Measurements from ENCODE around the gene ELK4.

ELK4 gene

DNA sequence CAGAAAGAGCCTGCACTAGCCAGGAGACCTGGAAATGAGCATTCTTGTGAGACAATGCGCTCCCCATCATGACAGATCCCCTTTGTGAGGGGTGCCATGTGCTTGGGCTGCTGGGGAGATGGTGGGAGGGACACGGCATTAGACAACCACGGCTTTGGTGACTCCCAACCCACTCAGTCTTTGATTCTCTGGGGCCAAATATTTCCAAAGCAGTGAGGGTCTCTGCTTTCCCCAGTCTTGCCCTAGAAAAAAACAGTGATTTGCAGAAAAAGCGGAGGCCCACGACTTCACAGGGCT is 38.3 kb upstream of the ELK4 start:
- TF ChIP-seq, protein P1, sequence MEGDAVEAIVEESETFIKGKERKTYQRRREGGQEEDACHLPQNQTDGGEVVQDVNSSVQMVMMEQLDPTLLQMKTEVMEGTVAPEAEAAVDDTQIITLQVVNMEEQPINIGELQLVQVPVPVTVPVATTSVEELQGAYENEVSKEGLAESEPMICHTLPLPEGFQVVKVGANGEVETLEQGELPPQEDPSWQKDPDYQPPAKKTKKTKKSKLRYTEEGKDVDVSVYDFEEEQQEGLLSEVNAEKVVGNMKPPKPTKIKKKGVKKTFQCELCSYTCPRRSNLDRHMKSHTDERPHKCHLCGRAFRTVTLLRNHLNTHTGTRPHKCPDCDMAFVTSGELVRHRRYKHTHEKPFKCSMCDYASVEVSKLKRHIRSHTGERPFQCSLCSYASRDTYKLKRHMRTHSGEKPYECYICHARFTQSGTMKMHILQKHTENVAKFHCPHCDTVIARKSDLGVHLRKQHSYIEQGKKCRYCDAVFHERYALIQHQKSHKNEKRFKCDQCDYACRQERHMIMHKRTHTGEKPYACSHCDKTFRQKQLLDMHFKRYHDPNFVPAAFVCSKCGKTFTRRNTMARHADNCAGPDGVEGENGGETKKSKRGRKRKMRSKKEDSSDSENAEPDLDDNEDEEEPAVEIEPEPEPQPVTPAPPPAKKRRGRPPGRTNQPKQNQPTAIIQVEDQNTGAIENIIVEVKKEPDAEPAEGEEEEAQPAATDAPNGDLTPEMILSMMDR (IDR thresholded peaks at IDR 0.05; ENCODE audit: low read depth, low read length, missing control alignments): no peak
- no peak for DNase-seq (ENCODE audit: low read depth)
- H3K4me3 ChIP-seq (ENCODE audit: low read depth, low read length): no peak overlapping the region
- in situ Hi-C loops (cut with HindIII; ENCODE audit: low sequenced_read_pairs): no loop called here

DNA sequence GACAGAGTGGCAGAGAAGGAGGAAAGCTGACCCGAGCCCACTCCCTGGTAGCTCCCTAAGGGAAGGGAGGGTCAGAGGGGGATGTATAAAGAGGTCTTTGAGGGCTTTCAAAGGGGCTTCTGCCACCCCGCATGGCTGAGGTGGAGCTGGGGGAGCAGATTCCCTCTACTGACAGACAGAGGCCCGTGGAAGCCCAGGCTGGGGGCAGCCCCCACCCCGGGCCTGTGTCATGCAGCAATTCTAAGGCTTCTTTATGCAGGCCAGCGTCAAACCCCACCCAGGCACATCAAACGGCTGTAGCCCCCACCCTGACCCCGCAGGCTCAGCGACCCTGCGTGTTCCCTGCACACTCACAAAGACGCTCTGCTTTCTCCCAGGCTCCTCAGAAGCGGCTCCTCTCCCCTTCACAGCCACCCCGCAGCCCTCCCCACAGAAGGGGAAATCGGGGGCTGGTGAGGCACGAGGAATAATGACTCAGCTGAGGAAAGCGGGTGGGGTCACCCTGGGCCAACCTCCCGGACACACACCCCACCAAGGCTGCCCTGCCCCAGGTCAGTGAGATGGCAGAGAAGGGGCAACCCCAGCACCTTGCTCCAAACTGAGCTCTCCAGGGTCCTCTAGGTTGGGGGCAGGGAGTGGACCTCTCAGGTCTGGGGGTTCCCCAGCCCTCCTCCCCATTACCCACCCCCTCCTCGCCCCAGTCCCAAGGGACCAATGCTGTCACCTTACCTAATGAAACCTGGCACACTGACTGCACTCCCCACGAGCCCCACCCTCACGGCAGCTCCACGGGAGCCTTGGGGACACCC is 37.7 kb upstream of the ELK4 start:
- in situ Hi-C loops (cut with HindIII; ENCODE audit: low sequenced_read_pairs): no loop called here
- no peak for DNase-seq (ENCODE audit: low read depth)
- TF ChIP-seq, protein P1 (IDR thresholded peaks at IDR 0.05; ENCODE audit: low read depth, low read length, missing control alignments): no peak
- no peak overlapping the region for H3K4me3 ChIP-seq (ENCODE audit: low read depth, low read length)

GRCh38 chr1:205668951-205669340 is 37.1 kb upstream of the ELK4 start:
- TF ChIP-seq, protein P1 (IDR thresholded peaks at IDR 0.05; ENCODE audit: low read depth, low read length, missing control alignments): peak; percentile 3
- H3K4me3 ChIP-seq (ENCODE audit: low read depth, low read length): no peak overlapping the region
- in situ Hi-C loops (cut with HindIII; ENCODE audit: low sequenced_read_pairs): no loop called here
- DNase-seq (ENCODE audit: low read depth): no peak

GRCh38 chr1:205667909-205668643 is 36.3 kb upstream of the ELK4 start:
- in situ Hi-C loops (cut with HindIII; ENCODE audit: low sequenced_read_pairs): no loop called here
- TF ChIP-seq, protein P1 (IDR thresholded peaks at IDR 0.05; ENCODE audit: low read depth, low read length, missing control alignments): no peak
- H3K4me3 ChIP-seq (ENCODE audit: low read depth, low read length): no peak overlapping the region
- no peak for DNase-seq (ENCODE audit: low read depth)

DNA sequence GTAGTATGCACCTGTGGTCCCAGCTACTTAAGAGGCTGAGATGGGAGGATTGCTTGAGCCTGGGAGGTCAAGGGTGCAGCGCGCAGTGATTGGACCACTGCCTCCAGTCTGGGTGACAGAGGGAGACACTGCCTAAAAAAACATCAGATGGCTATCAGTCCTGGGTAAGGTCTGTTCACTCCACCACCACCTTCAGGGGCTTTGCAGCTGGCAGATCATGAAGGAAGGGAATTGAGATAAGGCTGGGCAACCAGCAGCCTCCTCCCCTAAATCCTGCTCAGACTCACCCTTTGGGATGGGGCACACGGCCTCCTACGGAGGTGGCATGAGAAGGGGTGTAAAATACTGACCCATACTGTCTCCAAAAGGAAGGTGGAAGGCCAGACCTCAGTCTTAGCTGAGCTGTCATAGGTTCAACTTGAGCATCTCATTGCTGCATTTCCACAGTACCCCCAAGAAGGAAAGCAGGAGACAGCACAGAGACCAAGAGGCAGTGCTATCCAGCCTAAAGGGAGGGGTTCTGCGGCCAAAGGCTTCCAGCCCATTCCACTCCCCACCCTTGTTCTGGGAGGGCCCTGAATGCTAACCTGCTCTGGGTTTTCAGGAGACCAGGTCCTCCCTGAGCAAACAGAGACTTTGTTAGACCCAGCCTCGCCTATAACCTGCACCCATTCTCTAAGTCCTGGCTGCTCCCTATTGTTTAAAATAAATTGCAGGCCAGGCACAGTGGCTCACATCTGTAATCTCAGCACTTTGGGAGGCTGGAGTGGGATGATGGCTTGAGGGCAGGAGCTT is 34.8 kb upstream of the ELK4 start:
- no peak for DNase-seq (ENCODE audit: low read depth)
- no peak overlapping the region for H3K4me3 ChIP-seq (ENCODE audit: low read depth, low read length)
- TF ChIP-seq, protein P1 (IDR thresholded peaks at IDR 0.05; ENCODE audit: low read depth, low read length, missing control alignments): no peak
- in situ Hi-C loops (cut with HindIII; ENCODE audit: low sequenced_read_pairs): no loop called here

DNA sequence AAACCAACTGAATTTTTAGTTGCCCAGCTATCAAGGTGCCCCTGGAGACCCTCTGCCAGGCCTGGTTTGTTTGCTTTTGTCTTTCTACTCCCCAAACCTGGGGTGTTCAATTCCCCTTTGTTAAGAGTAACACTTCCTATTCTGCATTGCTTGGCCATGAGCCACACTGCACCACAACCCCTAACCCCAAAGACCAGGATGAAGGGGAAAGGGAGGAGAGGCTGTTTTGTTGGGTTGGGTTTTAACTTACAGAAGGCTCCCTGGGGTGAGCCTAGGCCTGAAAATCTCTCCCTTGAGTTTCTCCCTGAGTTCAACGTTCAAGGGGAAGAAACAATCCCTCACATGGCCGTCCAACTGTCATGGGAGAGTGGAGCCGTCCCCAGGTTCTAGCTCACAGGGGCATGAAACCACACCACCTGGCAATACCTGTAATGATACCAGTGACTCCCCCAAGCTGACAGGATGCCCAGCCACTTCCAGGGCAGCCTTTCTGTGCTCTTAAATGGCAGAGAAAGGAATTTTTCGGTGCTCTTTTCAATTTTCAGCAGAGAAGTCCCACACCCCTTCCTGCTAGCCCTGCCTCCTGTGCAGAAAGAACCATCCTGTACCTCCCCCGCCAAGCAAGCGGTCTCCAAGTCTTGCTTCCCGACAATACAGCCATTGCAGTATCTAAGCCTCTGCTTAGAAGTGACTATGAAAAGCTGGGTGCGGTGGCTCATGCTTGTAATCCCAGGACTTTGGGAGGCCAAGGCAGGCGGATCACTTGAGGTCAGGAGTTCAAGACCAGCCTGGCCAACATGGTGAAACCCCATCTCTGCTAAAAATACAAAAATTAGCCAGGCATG is 33.6 kb upstream of the ELK4 start:
- in situ Hi-C loops (cut with HindIII; ENCODE audit: low sequenced_read_pairs): no loop called here
- DNase-seq (ENCODE audit: low read depth): no peak
- TF ChIP-seq, protein P1 (IDR thresholded peaks at IDR 0.05; ENCODE audit: low read depth, low read length, missing control alignments): no peak
- no peak overlapping the region for H3K4me3 ChIP-seq (ENCODE audit: low read depth, low read length)
